Activated CD4-positive, alpha-beta T cell treated with anti-CD3 and anti-CD28 coated beads for 36 hours (primary cell): ENCODE data around the gene CEP170. TPM values are rescaled to one million over a fixed set of nuclear protein-coding genes. Genes with fewer than 3 reads are reported as not detected.

Experiments used
- ATAC-seq: fragments of 200-7000 bp; cut with Tn5 transposase; one replicate; pipeline ENCODE4 v1.10.0; 2021; ENCODE audit warnings: mild to moderate bottlenecking, moderate library complexity
- CTCF ChIA-PET: fragments of 350-600 bp; sonication (Branson Sonifier 250); formaldehyde crosslinking; loops from one replicate; lab custom pipeline; 2021; ENCODE audit warnings: antibody characterized with exemption; lab: Charles Lee
- POLR2A ChIA-PET: fragments of 350-600 bp; sonication (Branson Sonifier 250); formaldehyde crosslinking; loops from one replicate; lab custom pipeline; 2021; ENCODE audit warnings: antibody characterized with exemption, inconsistent platforms; lab: Charles Lee
- DNase-seq: peaks from one replicate; pipeline ENCODE4 v3.0.0-alpha.2; 2020
- H3K27ac Mint-ChIP-seq: one replicate; pipeline ENCODE4 v1.8.0; 2021; ENCODE audit warnings: mixed read lengths
- H3K27me3 Mint-ChIP-seq: one replicate; pipeline ENCODE4 v1.8.0; 2021; ENCODE audit warnings: mixed read lengths
- H3K36me3 Mint-ChIP-seq: one replicate; pipeline ENCODE4 v1.8.0; 2021; ENCODE audit warnings: low read depth, mixed read lengths
- H3K4me1 Mint-ChIP-seq: one replicate; pipeline ENCODE4 v1.8.0; 2021; ENCODE audit warnings: mixed read lengths
- H3K4me3 Mint-ChIP-seq: one replicate; pipeline ENCODE4 v1.8.0; 2021; ENCODE audit warnings: mild to moderate bottlenecking, moderate library complexity, mixed read lengths
- H3K9me3 Mint-ChIP-seq: one replicate; pipeline ENCODE4 v1.8.0; 2021; ENCODE audit warnings: low read depth, mixed read lengths
- intact Hi-C, 2 experiments: fragments of 100-400 bp; cut with DNase I in 1 of 2; cut with micrococcal nuclease in 1 of 2; formaldehyde crosslinking; loops; one replicate each; pipeline versions ENCODE4 v1.14.2 to v1.15.1; 2022 to 2024; cut with DNase I, micrococcal nuclease
- total RNA-seq, 2 experiments: library from RNA; stranded (reverse); gene quantifications; one replicate each; pipeline ENCODE4 v1.2.3, GENCODE V29; 2021

Gene CEP170
- total RNA-seq, result 10 to 100 TPM; 54.5 to 56.7 TPM

DNA sequence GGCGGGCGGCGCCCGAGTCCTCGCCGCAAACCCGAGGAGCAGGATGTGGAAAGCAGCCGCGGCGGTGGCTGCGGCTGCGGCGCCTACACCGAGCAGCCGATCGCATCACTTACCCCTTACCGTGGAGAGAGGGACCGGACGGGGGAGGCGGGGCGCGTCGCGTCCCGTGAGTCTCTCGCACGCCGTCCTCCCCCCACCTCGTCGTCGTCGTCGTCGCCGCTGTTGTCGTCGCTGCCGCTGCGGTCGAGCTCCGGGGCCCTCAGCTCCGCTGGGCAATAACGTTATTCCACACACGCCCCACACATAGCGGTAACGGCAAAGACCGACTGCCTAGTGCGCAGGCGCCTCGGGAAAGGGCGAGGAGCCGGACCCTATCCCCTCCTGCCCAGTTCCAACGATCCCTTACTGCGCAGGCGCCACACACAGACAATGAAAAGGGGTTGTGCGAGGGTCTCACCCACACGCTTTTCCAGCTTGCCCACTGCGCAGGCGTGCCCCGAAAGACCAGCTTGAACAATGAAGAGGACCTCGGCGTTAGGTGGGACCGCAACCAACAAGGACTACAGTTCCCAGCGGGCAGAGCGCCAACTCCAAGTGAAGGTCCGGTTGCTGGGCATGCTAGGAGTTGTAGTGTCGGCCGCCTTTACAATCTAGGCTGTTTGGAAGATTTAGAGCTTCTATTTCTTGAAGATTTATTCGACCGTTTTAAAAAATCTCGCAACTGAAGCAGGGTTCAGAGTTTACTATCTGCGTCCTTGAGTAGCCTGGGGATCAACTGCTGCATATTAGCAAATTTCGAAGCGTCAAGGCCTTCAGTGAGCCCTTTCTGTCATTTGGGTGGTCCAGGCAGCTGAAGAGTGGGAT, at the start of gene CEP170:
CEP170 (minus strand) TSS at position 355 of the 864 bp plus-strand sequence. CDS start 30,001 bp downstream, outside the sequence.
- H3K27me3 Mint-ChIP-seq, result no peaks in the 10 kb centered on the region
- peak; percentile 70 for ATAC-seq
- H3K9me3 Mint-ChIP-seq, result no peaks in the 10 kb centered on the region
- peak within 1 kb of the TSS; percentile 100 for H3K4me3 Mint-ChIP-seq
- DNase-seq, result peak; percentile 95
- POLR2A ChIA-PET, result interaction anchor here (0.6 to 1.0 kb wide), 4 partner anchors 11 to 1608 kb away, joined by 3 to 7 read pairs (median 3); no protein-coding TSS in a partner anchor
- H3K27ac Mint-ChIP-seq, result peak within 1 kb of the TSS; percentile 99
- H3K4me1 Mint-ChIP-seq, result peaks cover 32% of the 10 kb centered on the region
- intact Hi-C loops, result loop anchor here (1.0 to 10.0 kb wide), 17 partner anchors 32 to 1740 kb away; partner anchors contain the start of genes ADSS2 (in 2 of the 2), AKT3 (in 2 of the 2), FH (in 2 of the 2) and COX20 (in 1 of the 2)
- CTCF ChIA-PET, result interaction anchor here (0.6 to 1.4 kb wide), 4 partner anchors 8 to 957 kb away, joined by 3 to 5 read pairs (median 3); no protein-coding TSS in a partner anchor
- peaks cover 4% of the 10 kb centered on the region for H3K36me3 Mint-ChIP-seq

DNA sequence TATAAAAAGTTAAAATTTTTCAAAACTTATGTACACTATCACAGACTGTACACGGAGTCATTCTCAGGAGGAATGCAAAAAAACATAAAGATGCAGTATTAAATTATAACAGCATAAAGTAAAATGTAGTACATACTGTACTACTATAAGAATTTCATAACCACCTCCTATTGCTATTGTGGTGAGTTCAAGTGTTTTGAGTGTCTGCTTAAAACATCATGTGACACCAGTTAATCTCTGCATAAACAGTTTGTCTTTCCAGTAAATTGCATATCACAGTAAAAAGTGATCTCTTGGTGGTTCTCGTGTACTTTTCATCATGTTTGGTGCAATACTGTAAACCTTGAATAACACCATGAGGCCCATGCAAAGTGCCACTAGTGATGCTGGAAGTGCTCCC, 46.0 kb upstream of the CEP170 start:
- no peaks in the 10 kb centered on the region for H3K27me3 Mint-ChIP-seq
- H3K9me3 Mint-ChIP-seq, result peaks cover 9% of the 10 kb centered on the region
- ATAC-seq, result no peak
- POLR2A ChIA-PET, result no interaction called here
- CTCF ChIA-PET, result no interaction called here
- H3K36me3 Mint-ChIP-seq, result peaks cover 41% of the 10 kb centered on the region
- no peaks in the 10 kb centered on the region for H3K4me1 Mint-ChIP-seq
- no peak overlapping the region for H3K4me3 Mint-ChIP-seq
- DNase-seq, result no peak
- intact Hi-C loops, result no loop called here
- H3K27ac Mint-ChIP-seq, result no peak overlapping the region

DNA sequence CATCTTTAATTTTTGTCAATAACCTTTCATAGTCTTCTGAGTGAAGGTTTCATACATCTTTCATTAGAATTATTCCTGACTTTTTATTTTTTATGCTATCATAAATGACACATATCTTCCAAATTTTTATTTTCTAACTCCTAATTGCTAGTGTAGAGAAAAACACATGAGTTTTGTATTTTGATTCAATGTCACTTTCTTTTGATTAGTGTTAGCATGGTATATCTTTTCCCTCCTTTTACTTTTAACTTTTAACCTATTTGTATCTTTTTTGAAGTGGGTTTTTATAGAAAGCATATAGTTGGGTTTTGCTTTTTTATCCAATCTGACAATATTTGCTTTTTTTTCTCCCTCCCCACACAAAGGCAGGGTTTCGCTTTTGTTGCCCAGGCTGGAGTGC, 44.0 kb upstream of the CEP170 start:
- DNase-seq, result no peak
- Mint-ChIP-seq H3K27ac (no peak overlapping the region), H3K36me3 (peaks cover 55% of the 10 kb centered on the region), H3K4me1 (peaks cover 14% of the 10 kb centered on the region), H3K4me3 (no peak overlapping the region), H3K9me3 (peaks cover 16% of the 10 kb centered on the region), H3K27me3 (no peaks in the 10 kb centered on the region)
- intact Hi-C loops, result no loop called here
- no peak for ATAC-seq
- ChIA-PET POLR2A (no interaction called here), CTCF (no interaction called here)

DNA sequence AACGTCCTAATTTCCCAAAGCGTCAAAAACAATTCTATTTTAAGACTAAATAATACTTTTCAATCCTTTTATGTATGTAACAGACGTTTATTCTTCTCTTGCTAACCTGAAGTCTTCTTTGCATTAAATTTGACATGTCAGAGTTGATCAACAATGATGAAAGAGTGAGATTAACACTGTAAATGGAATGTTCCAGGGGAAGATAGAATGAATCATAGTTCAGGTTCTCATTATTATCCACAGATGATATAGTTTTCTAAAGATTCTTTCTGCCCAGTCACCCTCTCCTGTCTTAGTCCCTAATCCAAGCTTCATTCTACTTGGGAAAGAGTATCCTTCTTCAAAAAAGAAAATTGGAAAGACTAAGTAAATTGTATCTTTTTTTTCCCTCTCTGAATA, 39.6 kb upstream of the CEP170 start:
- Mint-ChIP-seq H3K27ac (peak overlapping the region; percentile 47), H3K4me3 (no peak overlapping the region), H3K36me3 (peaks cover 71% of the 10 kb centered on the region), H3K27me3 (no peaks in the 10 kb centered on the region), H3K9me3 (peaks cover 25% of the 10 kb centered on the region), H3K4me1 (peaks cover 17% of the 10 kb centered on the region)
- DNase-seq, result no peak
- ChIA-PET CTCF (no interaction called here), POLR2A (interaction anchor here (0.6 kb wide), 1 partner anchor 1108 kb away, joined by 6 read pairs; no protein-coding TSS in a partner anchor)
- intact Hi-C loops, result no loop called here
- peak; percentile 58 for ATAC-seq

DNA sequence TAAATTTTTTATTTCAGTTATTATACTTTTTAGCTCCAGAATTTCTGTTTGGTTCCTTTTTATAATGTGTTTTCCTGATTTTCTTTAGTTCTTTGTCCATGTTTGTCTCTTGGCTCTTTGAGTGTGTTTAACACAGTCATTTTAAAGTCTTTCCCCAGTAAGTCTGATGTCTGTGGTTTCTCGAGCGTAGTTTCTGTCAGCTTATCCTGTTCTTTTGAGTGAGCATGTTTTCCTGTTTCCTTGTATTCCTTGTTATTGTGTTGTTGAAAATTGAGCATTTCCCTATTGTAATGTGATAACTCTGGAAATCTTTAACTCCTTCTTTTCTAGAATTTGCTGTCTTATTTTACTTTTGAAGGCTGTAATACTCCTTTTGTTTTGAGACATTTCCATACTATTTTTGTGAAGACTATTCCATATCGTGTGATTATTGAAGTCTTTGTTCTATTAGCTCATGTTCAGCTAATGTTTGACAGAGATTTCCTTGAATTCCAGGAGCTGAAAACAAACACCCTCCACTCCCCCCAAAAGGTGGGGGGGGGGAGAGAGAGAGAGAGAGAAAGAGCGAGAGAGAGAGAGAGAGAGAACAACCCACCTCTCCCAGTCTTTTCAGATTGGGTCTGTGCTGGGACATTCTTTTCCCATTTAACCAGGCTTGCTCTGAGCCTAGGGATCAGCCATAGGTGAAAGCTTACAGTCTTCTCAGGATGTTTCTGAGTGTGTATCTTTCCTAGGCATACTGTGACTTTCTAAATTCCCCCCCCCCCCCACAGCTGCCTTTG, 39.1 kb upstream of the CEP170 start:
- peaks cover 75% of the 10 kb centered on the region for H3K36me3 Mint-ChIP-seq
- no peak overlapping the region for H3K4me3 Mint-ChIP-seq
- H3K9me3 Mint-ChIP-seq, result peaks cover 25% of the 10 kb centered on the region
- no peak for DNase-seq
- no peaks in the 10 kb centered on the region for H3K27me3 Mint-ChIP-seq
- peak overlapping the region; percentile 83 for H3K27ac Mint-ChIP-seq
- CTCF ChIA-PET, result no interaction called here
- POLR2A ChIA-PET, result interaction anchor here (0.6 kb wide), 2 partner anchors 1108 to 1345 kb away, joined by 6 to 7 read pairs; no protein-coding TSS in a partner anchor
- ATAC-seq, result no peak
- intact Hi-C loops, result no loop called here
- peaks cover 17% of the 10 kb centered on the region for H3K4me1 Mint-ChIP-seq

DNA sequence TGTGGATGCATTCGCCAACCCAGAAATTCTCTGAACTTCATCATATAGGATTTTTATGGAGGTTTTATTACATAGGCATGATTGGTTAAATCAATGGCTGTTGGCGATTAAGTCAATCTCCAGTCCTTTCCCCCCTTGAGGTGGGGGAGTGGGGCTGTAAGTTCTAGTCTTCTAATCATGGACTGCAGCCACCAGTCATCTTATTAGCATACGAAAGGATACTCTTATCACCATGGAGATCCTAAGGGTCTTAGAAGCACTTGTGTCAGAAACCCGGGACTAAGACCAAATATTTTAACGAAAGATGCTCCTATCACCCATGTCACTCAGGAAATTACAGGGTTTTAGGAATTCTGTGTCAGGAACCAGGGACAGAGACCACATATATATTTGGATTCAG, 37.0 kb upstream of the CEP170 start:
- no peak overlapping the region for H3K4me3 Mint-ChIP-seq
- CTCF ChIA-PET, result no interaction called here
- H3K9me3 Mint-ChIP-seq, result peaks cover 25% of the 10 kb centered on the region
- intact Hi-C loops, result no loop called here
- DNase-seq, result no peak
- H3K27me3 Mint-ChIP-seq, result no peaks in the 10 kb centered on the region
- H3K27ac Mint-ChIP-seq, result no peak overlapping the region
- H3K4me1 Mint-ChIP-seq, result peaks cover 29% of the 10 kb centered on the region
- no peak for ATAC-seq
- H3K36me3 Mint-ChIP-seq, result peaks cover 80% of the 10 kb centered on the region
- POLR2A ChIA-PET, result no interaction called here

DNA sequence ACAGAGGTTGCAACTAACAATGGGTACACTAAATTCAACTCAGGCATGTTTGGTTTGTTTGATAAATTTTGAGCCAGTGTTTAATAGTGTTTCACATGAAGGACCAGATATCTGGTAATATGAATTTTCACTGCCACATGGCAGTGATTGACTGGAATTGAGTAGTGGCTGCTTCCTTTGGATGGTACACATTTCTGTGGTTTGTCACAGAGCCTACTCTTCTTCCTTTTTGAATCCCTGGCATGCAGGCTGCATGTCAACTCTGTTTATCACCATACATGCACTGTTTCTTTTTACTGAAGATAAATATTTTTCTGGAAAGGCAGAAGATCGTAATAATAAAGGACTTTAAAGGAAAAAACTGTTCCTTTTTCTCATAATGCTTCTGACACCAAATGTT, 36.2 kb upstream of the CEP170 start:
- Mint-ChIP-seq H3K4me1 (peaks cover 37% of the 10 kb centered on the region), H3K9me3 (peaks cover 20% of the 10 kb centered on the region), H3K4me3 (no peak overlapping the region), H3K36me3 (peaks cover 81% of the 10 kb centered on the region), H3K27ac (no peak overlapping the region), H3K27me3 (no peaks in the 10 kb centered on the region)
- POLR2A ChIA-PET, result no interaction called here
- intact Hi-C loops, result no loop called here
- ATAC-seq (no peak), DNase-seq (no peak)
- CTCF ChIA-PET, result no interaction called here

DNA sequence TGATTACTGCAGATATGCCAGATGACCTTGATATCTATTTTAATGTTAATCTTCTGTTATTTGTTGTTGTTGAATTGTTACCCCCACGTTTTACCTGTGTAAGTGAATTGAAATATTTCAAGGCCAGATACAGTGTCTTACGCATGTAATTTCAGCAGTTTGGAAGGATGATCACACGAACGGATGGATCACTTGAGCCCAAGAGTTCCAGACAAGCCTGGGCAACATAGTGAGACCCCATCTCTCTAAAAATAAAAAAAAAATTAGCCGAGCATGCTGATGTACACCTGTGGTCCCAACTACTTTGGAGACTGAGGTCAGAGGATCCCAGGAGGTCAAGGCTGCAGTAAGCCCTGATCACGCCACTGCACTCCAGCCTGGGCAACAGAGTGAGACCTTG, 33.0 kb upstream of the CEP170 start:
- Mint-ChIP-seq H3K9me3 (peaks cover 5% of the 10 kb centered on the region), H3K36me3 (peaks cover 69% of the 10 kb centered on the region), H3K27ac (peak overlapping the region; percentile 91), H3K4me3 (no peak overlapping the region), H3K4me1 (peaks cover 34% of the 10 kb centered on the region), H3K27me3 (no peaks in the 10 kb centered on the region)
- no peak for DNase-seq
- ChIA-PET CTCF (no interaction called here), POLR2A (no interaction called here)
- no peak for ATAC-seq
- intact Hi-C loops, result no loop called here

DNA sequence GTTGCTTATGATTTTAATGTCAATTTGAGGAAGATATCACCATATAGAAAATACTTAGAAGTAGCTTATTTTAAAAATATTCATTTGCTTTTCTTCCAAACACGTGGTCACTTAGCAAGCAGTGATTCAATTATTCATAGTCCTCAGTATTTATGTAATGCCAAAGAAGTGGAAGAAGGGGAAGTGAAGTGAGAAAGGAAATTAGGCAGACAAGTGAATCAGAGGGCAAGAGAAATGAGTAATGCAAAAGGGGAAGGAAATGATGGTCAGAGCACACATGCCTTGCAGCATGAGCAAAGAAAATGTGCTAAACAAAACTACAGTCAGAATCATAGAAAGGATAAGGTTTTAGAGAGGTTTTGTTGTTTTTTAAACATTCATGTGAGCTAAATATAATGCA, 32.6 kb upstream of the CEP170 start:
- Mint-ChIP-seq H3K4me3 (no peak overlapping the region), H3K27ac (peak overlapping the region; percentile 91), H3K4me1 (peaks cover 34% of the 10 kb centered on the region), H3K36me3 (peaks cover 67% of the 10 kb centered on the region), H3K9me3 (peaks cover 2% of the 10 kb centered on the region), H3K27me3 (no peaks in the 10 kb centered on the region)
- POLR2A ChIA-PET, result no interaction called here
- intact Hi-C loops, result loop anchor here (1.0 to 2.0 kb wide), 2 partner anchors 31 to 33 kb away; partner anchors contain the start of genes CEP170 (in 1 of the 2) and SDCCAG8 (in 1 of the 2)
- DNase-seq, result peak; percentile 8
- CTCF ChIA-PET, result interaction anchor here (1.1 kb wide), 1 partner anchor 34 kb away, joined by 3 read pairs; no protein-coding TSS in a partner anchor
- peak; percentile 90 for ATAC-seq

DNA sequence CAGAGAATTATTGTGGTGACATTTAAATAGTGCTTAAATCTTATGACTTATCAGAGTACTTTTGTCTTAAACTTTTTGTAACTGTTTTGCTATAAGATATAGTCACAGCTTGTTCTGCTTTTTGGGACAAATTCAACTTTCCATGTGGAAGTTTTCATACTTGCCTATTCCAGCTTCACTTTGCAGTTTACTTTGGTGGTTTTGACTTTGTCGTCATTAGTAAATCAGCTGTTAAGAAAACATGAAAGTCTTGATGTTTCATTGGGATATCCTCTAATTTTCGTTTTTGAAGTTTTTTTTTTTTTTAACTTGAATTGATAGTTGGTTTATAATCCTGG, 32.0 kb upstream of the CEP170 start:
- H3K27ac Mint-ChIP-seq, result peak overlapping the region; percentile 91
- ChIA-PET CTCF (interaction anchor here (1.1 kb wide), 1 partner anchor 34 kb away, joined by 3 read pairs; no protein-coding TSS in a partner anchor), POLR2A (no interaction called here)
- intact Hi-C loops, result loop anchor here (1.0 to 2.0 kb wide), 2 partner anchors 31 to 32 kb away; partner anchors contain the start of genes CEP170 (in 1 of the 2) and SDCCAG8 (in 1 of the 2)
- H3K4me1 Mint-ChIP-seq, result peaks cover 34% of the 10 kb centered on the region
- DNase-seq (no peak), ATAC-seq (no peak)
- no peaks in the 10 kb centered on the region for H3K27me3 Mint-ChIP-seq
- H3K4me3 Mint-ChIP-seq, result no peak overlapping the region
- H3K9me3 Mint-ChIP-seq, result peaks cover 2% of the 10 kb centered on the region
- H3K36me3 Mint-ChIP-seq, result peaks cover 68% of the 10 kb centered on the region
